UCSD-AML1 (cell line): ENCODE data around the gene FMN1.

Source experiments
- DNase-seq: peaks from one replicate; lab custom pipeline; 2025; ENCODE audit not compliant: unreplicated experiment; lab: John Stamatoyannopoulos, UW

Gene FMN1

GRCh38 chr15:32737304-32737703 is 457.2 kb downstream of the FMN1 start:
- DNase-seq = no peak

- no peak for DNase-seq
Measured at GRCh38 chr15:32736701-32737061, 457.8 kb downstream of the FMN1 start.

DNA sequence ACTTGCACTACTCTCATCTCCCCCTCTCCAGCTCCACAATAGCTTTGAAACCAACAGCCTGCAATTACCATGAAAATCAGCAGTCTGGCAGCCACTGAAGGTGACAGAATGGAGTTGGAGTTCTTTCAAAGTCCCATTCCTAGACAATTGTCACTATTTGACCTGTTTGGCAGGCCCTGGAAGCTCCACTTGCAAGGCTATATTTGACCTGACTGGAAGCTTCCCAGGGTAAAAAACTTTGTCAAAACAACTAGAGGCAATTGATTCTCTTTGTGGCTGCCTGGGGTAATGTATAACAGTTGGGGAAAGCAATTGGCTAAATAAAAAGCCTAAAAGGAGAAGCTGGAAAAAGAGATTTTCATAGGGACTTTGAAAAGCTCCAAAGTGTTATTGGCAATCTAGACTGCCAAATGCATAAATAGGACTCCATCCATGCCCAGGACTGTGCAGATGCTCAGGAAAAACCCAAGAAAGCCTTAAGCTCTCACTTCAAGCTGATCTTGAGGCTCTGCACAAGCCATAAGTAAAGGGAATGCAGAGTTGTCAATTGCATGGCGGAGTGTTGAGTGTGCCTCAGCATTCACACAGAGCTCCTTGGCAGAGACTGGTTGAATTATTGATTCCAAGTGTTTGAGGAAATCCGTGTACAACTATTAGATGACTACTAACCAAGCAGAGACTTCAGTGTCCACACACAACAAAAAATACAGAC is 458.4 kb downstream of the FMN1 start:
- no peak for DNase-seq

DNA sequence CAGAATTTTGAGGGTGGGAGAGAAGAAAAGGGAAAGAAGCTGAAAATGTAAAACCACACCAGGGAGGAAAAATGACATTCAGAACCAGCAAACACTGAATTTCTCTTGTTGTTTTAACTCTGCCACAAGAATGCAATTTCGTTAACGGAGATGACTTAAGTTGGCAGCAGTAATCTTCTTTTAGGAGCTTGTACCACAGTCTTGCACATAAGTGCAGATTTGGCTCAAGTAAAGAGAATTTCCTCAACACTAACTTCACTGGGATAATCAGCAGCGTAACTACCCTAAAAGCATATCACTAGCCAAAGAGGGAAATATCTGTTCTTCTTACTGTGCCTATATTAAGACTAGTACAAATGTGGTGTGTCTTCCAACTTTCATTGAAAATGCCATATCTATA is 461.2 kb downstream of the FMN1 start:
- no peak for DNase-seq

DNA sequence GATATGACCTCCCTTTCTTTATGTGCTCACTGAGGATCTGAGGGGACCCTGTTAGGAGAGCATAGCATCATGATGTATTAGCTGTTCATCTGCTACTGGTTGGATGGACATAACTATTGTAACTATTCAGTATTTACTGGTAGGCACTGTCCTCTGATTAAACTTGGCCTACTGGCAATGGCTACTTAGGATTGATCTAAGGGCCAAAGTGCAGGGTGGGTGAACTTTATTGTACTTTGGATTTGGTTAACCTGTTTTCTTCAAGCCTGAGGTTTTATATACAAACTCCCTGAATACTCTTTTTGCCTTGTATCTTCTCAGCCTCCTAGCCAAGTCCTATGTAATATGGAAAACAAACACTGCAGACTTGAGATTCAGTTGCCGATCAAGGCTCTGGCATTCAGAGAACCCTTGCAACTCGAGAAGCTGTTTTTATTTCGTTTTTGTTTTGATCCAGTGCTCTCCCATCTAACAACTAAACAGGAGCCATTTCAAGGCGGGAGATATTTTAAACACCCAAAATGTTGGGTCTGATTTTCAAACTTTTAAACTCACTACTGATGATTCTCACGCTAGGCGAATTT is 461.8 kb downstream of the FMN1 start:
- no peak for DNase-seq

DNA sequence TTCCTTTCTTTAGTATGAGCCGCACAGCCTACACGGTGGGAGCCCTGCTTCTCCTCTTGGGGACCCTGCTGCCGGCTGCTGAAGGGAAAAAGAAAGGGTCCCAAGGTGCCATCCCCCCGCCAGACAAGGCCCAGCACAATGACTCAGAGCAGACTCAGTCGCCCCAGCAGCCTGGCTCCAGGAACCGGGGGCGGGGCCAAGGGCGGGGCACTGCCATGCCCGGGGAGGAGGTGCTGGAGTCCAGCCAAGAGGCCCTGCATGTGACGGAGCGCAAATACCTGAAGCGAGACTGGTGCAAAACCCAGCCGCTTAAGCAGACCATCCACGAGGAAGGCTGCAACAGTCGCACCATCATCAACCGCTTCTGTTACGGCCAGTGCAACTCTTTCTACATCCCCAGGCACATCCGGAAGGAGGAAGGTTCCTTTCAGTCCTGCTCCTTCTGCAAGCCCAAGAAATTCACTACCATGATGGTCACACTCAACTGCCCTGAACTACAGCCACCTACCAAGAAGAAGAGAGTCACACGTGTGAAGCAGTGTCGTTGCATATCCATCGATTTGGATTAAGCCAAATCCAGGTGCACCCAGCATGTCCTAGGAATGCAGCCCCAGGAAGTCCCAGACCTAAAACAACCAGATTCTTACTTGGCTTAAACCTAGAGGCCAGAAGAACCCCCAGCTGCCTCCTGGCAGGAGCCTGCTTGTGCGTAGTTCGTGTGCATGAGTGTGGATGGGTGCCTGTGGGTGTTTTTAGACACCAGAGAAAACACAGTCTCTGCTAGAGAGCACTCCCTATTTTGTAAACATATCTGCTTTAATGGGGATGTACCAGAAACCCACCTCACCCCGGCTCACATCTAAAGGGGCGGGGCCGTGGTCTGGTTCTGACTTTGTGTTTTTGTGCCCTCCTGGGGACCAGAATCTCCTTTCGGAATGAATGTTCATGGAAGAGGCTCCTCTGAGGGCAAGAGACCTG is 463.5 kb downstream of the FMN1 start:
- DNase-seq = no peak

DNA sequence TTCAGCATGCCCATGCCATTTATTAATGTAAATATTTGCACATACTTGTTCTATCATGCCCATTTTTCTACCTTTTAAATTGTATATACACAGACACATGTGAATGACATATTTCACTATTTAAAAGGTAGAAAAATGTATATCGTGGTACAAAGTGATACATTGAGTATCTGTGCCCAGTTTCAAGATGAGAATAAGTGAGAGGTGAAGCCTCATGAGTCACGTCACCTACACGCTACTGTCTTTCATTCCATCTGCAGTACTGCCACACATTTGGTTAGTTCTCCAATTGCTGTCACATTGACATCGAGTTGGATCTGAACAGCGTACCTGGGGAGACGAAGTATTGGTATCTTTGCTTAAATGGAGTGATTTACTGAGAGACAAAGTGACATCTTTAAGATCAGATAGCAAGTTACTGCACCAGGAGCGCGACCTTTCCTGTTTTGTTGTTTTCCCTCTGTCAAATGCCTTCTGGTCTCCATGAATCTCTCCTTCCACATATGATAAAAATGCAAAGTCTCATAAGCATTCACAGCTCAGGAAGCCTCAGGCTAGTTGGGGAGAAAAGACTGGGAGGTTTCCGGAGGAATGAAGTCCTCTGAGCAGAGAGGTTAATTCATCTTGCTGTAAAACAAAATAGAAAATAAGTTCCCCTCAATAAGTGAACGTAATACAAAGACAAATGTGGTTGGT is 464.7 kb downstream of the FMN1 start:
- DNase-seq = no peak

GRCh38 chr15:32723171-32723948 is 471.2 kb downstream of the FMN1 start:
- no peak for DNase-seq

DNA sequence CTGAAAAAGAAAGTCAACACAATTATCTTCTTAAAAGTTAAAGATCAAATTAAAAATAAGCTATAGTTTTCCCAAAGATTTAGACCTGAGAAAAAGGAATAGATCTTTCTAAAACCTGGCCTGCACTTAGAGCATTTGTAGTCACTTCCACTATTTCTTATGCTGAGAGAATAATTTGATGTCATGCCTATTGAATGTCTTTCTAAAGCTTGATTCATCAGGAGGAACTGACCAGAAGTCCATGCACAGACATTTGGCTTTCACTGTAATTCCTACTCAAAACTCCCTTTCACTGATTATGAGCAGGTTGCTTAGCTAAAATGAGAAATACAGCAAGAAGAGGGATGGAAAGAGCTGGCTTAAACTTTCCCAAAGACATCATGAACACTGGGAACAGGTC is 472.4 kb downstream of the FMN1 start:
- DNase-seq = no peak

DNA sequence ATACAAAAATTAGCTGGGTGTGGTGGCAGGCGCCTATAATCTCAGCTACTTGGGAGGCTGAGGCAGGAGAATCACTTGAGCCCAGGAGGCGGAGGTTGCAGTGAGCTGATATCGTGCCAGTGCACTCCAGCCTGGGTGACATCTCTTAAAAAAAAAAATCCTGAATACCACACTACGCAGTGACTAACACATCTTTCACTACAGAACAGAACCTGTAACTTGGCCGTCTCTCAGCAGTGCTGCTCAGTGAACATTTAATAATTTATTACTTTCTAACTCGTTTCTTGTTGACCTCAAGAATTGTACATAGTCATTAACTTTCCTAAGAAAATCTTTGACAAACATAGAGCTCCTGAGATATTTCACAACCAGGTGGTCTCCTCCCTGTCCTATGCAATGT is 472.9 kb downstream of the FMN1 start:
- no peak for DNase-seq

DNA sequence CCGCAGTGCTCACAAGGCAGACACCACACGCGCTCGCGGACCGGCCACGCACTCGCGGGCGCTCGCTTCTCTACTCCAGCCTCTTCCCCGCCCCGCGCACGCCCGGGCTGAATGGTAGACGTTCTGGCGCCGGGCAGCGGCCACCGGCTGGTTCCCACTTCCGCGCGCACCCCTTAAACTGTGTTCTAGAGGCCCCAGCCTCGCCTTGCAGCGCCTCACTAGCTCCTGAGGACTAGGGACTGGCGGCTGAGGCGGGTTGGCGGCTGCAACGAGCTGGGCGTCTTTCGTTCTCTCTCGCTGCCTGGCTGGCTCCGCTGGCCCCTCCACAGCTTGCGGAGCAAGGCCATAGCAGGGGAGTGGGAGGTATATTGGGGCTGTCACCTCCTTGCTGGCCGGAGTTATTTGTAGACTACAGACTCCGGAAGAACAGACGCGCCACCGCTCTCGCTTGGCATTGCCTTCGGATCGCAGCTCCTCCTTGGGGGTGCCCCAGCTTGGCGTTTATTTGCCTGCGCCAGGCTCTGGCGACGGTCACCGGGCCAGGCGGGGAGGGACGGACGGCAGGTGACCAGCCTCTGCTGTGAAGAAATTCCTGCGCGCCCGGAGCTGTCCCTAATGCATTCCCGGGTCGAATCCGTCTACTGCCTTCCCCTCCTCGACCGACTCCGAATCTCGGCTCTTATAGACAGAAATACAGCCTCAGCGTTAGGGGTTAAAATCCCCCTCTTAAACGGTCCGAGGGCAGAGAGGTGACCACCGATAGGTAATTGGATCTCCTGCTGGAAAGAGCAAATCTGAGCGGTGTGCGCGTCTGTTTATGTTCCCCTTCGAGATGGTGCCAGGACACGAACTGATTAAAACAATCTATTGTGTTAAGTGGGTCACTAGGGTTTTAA is 475.4 kb downstream of the FMN1 start:
- no peak for DNase-seq

- no peak for DNase-seq
Measured at GRCh38 chr15:32718227-32718820, 476.2 kb downstream of the FMN1 start.

DNA sequence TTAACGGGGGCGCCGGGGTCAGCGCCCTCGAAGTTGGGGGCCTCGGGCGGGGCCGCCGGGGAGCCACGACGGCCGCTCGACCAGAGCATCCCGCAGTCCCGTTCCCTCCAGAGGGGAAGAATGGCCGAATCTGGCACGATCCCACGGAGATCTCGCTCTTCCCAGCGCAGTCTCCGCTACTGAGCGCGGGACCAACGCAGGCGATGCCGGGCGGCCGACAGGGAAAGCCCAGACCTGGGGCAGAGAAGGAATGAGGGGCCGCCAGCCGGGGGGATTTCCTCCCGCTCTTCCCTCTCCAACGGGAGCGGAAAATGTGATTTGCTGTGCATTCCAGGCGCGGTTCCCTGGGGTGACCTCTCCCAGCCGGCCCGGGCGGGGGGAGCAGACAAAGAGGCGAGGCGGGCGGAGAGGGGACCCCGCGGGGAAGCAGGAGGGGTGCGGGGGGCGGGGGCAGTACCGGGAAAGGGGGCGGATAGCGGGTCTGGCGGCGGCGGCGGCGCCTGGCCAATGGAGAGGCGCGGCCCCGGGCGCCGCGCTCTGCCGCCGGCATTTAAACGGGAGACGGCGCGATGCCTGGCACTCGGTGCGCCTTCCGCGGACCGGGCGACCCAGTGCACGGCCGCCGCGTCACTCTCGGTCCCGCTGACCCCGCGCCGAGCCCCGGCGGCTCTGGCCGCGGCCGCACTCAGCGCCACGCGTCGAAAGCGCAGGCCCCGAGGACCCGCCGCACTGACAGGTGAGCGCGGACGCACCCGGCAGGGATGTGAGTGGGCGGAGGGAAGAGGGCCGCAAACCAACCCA is 476.9 kb downstream of the FMN1 start, which contains the start of gene GREM1:
Gene GREM1 (plus strand): TSS at position 579 of the 801 bp plus-strand sequence. CDS start 12,687 bp downstream, outside the sequence.
- no peak for DNase-seq

- no peak for DNase-seq
Measured at GRCh38 chr15:32716915-32717425, 477.5 kb downstream of the FMN1 start.

- DNase-seq = no peak
Measured at GRCh38 chr15:32716216-32716914, 478.1 kb downstream of the FMN1 start.
